HAP-1 (cell line): ENCODE results near the gene SNRPA1.

Experiments
- DNase-seq, 2 experiments: peaks; one replicate each; pipeline ENCODE4 v3.0.0-alpha.2; 2016 to 2020; ENCODE audit warnings: low spot score in 2 of 2
- H3K27me3 ChIP-seq: fragments of 250-450 bp; sonication (Bioruptor Pico); 2 replicates; pipeline ENCODE4 v1.5.1; 2020; ENCODE audit warnings: low read depth, mild to moderate bottlenecking, moderate library complexity
- H3K36me3 ChIP-seq: fragments of 250-450 bp; sonication (Bioruptor Pico); replicated peaks from 2 replicates; pipeline ENCODE4 v1.5.1; 2020; ENCODE audit warnings: mild to moderate bottlenecking
- H3K4me1 ChIP-seq: fragments of 250-450 bp; sonication (Bioruptor Pico); 2 replicates; pipeline ENCODE4 v1.5.1; 2020; ENCODE audit warnings: mild to moderate bottlenecking
- H3K4me3 ChIP-seq: fragments of 250-450 bp; sonication (Bioruptor Pico); 2 replicates; pipeline ENCODE4 v1.5.1; 2020; ENCODE audit warnings: mild to moderate bottlenecking, moderate library complexity
- H3K9me3 ChIP-seq: fragments of 250-450 bp; sonication (Bioruptor Pico); 2 replicates; pipeline ENCODE4 v1.5.1; 2020; ENCODE audit warnings: mild to moderate bottlenecking, moderate library complexity
- in situ Hi-C: fragments of 300-500 bp; cut with MboI; formaldehyde crosslinking; loops from 3 replicates; pipeline ENCODE4 v1.14.3; 2020; ENCODE audit warnings: low sequenced_read_pairs, inconsistent platforms, mixed read lengths

Gene SNRPA1

DNA sequence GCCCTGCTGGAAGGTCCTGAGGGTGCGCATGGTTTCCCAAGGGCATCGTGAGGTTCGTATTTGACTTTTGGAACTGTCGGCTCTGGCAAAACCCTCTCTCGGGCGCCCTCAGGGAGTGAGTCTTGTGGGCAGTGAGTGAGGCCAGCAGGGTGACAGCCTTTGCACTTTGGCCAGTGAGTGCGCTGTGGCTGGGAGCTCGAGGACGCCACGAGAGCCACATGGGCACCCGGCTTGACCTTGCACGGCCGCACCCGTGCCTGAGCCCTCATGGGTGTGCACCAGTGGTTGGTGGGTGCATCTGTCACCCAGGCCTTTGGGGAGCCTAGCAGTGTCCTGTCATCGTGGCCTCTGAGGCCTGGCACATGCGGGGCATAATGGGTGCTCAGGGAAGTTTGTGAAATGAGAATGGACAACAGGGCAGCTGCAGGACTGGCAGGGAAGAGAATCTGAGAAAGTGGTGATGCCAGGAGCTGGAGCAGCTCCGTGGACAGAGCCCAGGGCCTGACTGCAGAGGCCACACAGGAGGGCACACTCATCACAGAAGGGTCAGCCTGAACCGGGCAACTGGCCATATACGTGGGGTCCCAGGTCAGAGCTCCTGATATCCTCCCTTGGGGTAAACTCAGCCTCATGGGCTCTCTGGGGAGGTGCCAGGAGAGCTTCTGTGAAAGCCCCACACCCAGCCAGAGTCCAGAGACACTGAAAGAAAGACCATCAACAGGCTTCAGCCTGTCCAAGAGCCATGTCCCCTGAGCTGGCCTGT lies 30.4 kb upstream of the SNRPA1 start:
- no peaks in the 10 kb centered on the region for H3K27me3 ChIP-seq
- DNase-seq: no peak
- H3K36me3 ChIP-seq: no peaks in the 10 kb centered on the region
- H3K4me1 ChIP-seq: no peaks in the 10 kb centered on the region
- in situ Hi-C loops: no loop called here
- H3K4me3 ChIP-seq: no peak overlapping the region
- no peaks in the 10 kb centered on the region for H3K9me3 ChIP-seq

DNA sequence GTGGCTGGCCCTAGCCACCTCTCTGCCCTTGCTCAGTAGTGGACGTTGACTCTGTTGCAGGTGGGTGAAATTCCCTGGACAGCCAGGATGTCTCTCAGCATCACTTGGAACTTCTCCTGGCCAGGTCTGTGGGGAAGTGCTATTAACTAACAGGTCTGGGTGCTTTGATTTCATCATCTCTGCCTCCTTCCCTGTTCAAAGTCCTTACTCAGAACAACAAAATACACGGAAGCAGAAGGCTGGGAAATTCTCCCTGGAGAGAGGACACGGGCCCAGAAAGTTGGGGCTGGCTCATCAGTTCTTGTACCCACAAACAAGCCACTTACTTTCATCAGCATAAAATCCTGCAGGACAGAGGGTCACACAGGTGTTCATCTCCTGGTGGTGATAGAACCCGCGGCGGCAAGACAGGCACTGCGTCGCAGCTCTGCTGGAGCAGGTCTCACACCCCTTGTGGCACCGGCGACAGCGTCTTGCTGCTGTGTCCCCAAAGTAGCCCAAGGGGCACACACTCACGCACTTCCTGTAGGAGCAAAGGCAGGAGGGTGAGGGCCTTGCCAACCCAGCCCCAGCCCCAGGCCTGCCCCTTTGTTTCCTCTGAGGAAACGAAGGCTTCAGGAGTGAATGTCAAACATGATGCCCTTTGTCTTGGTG lies 29.6 kb upstream of the SNRPA1 start:
- H3K36me3 ChIP-seq: no peaks in the 10 kb centered on the region
- in situ Hi-C loops: no loop called here
- H3K4me3 ChIP-seq: no peak overlapping the region
- no peak for DNase-seq
- no peaks in the 10 kb centered on the region for H3K9me3 ChIP-seq
- H3K27me3 ChIP-seq: no peaks in the 10 kb centered on the region
- H3K4me1 ChIP-seq: no peaks in the 10 kb centered on the region

DNA sequence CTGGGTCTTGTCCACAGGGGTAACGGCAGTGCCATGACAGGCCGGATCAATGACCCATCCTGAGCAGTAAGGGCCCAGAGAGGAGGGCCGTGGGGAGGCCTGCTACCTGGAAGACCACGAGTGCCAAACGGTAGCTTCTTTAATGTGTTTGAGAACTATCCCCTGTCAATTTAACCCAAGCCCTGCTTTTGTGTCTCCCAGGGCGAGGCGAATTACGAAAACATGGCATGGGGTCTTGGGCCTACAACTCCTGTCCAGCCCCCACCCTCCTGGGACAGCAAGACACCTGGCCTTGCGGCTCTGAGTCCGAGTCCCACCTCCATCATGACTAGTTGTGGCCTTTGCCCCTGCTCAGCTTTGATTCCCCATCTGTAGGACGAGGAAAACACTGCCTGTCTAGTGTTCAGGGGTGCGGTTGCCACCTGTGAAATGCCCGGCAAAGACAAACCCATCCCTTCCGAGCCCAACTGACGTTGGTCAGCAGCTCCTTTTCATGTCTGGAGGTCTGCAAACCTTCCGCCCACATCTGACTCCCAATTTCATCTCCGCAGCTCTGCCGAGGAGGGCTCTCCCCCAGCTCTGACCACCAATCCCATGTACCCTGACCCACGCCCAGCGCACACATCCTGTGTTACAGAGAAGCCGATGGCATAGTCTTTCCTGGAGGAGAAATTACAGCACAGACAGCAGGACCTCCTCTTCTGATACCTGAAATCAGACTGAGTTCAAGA lies 28.9 kb upstream of the SNRPA1 start:
- in situ Hi-C loops: no loop called here
- Histone ChIP-seq H3K9me3 (no peaks in the 10 kb centered on the region), H3K4me1 (no peaks in the 10 kb centered on the region), H3K4me3 (no peak overlapping the region), H3K27me3 (no peaks in the 10 kb centered on the region), H3K36me3 (no peaks in the 10 kb centered on the region)
- no peak for DNase-seq

DNA sequence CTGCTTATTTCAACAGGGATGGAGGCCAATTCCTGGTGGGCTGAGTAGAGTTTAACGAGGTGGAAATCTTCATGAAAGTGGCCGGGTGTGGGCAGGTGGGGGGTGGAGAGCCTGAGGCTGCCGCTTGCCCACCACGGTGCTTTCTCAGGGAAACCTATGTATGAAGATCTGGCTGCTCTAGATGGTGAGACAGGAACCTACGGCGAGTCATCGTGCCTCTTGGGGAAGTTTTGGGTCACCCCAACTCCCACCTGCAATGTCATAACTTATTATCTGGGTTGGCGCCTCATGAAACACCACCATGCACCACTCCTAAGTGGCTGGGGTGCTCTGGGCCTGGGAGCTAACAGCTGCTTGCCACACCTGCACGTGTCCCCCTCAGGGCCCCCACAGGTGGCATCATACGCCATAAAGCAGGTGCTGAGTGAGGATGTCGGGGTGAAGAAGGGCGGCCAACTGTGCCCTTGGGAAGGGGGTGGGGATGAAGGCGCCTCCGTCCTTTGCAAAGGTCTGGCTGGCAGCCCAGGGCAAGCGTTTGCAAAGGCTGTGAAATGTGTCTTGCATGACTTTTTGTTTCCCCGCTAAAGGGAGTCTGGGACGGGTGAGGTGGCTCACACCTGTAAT lies 27.9 kb upstream of the SNRPA1 start:
- Histone ChIP-seq H3K4me1 (no peaks in the 10 kb centered on the region), H3K27me3 (no peaks in the 10 kb centered on the region), H3K4me3 (no peak overlapping the region), H3K36me3 (no peaks in the 10 kb centered on the region), H3K9me3 (no peaks in the 10 kb centered on the region)
- in situ Hi-C loops: no loop called here
- DNase-seq: no peak

- no peak for DNase-seq
- no peaks in the 10 kb centered on the region for H3K4me1 ChIP-seq
- H3K36me3 ChIP-seq: no peaks in the 10 kb centered on the region
- H3K4me3 ChIP-seq: no peak overlapping the region
- H3K27me3 ChIP-seq: no peaks in the 10 kb centered on the region
- no peaks in the 10 kb centered on the region for H3K9me3 ChIP-seq
- in situ Hi-C loops: no loop called here
Observed at GRCh38 chr15:101322016-101322695, 27.1 kb upstream of the SNRPA1 start.

DNA sequence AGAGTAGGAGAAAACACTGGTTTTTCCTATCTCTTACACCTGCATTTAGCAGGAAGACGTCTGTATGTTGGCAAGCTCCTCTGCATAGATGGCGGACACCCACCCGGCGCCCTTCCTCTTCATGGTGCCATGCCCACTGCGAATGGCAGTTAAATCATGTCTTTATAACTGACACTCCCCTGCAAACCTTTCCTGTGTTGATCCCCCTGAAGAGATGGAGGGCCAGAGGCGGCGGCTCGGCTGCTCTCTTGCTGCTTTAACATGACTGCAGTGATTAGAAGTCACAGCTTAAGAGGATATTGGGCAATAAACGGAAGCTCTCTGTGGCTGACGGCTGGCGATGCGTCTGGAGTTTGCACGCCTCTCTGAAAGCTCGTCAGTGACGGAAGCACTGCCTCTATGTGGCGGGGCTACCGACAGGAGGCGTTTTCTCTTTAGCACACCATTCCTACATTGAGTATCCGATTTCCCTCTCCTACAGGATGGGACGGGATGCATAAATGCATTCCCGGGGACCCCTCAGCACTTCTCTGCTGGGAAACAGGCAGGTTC lies 25.5 kb upstream of the SNRPA1 start:
- Histone ChIP-seq H3K9me3 (no peaks in the 10 kb centered on the region), H3K4me3 (no peak overlapping the region), H3K27me3 (no peaks in the 10 kb centered on the region), H3K4me1 (no peaks in the 10 kb centered on the region), H3K36me3 (no peaks in the 10 kb centered on the region)
- in situ Hi-C loops: no loop called here
- DNase-seq: no peak

- in situ Hi-C loops: no loop called here
Observed at GRCh38 chr15:101318839-101319238, 23.8 kb upstream of the SNRPA1 start.

DNA sequence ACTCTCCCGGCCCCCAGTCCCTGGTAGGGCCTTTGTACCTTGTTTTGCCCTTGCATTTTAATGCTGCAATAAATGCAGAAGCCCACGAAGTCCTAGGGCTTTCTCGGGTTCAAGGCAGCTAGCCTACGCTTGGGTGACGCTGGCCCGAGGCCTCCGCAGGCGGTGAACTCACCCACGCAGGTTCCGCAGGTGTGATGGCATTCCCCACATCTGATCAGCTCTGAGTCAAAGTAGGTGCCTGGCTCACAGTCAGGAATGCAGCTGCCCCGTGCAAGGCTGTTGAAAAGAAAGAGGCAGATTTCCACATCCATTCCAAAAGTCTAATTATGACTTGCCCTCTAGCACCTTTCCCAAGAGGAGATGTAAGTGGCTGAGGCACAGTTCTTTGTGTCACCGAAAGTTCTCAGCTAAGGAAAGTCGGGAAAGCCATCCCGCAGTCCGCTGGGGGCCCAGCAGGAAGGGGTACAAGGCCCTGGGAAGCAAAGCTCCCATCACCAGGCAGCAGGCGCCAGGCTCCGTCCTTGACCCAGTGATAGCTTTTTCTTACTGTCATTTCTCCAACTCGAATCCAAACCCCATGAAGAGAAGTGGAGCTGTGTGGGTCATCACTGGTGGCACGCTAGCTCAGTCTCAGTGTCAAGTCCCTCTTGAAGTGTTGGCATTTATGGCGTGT lies 23.2 kb upstream of the SNRPA1 start:
- no peaks in the 10 kb centered on the region for H3K9me3 ChIP-seq
- no peak overlapping the region for H3K4me3 ChIP-seq
- no peak for DNase-seq
- in situ Hi-C loops: no loop called here
- H3K27me3 ChIP-seq: no peaks in the 10 kb centered on the region
- no peaks in the 10 kb centered on the region for H3K4me1 ChIP-seq
- no peaks in the 10 kb centered on the region for H3K36me3 ChIP-seq

More at GRCh38 chr15:101318839-101319238, 23.8 kb upstream of the SNRPA1 start:
- H3K27me3 ChIP-seq: no peaks in the 10 kb centered on the region
- no peak overlapping the region for H3K4me3 ChIP-seq
- H3K4me1 ChIP-seq: no peaks in the 10 kb centered on the region
- no peak for DNase-seq
- H3K9me3 ChIP-seq: no peaks in the 10 kb centered on the region
- H3K36me3 ChIP-seq: no peaks in the 10 kb centered on the region

- in situ Hi-C loops: no loop called here
- no peaks in the 10 kb centered on the region for H3K36me3 ChIP-seq
- H3K27me3 ChIP-seq: no peaks in the 10 kb centered on the region
- H3K4me3 ChIP-seq: no peak overlapping the region
- H3K4me1 ChIP-seq: no peaks in the 10 kb centered on the region
- no peaks in the 10 kb centered on the region for H3K9me3 ChIP-seq
- no peak for DNase-seq
Observed at GRCh38 chr15:101317336-101317872, 22.4 kb upstream of the SNRPA1 start.

DNA sequence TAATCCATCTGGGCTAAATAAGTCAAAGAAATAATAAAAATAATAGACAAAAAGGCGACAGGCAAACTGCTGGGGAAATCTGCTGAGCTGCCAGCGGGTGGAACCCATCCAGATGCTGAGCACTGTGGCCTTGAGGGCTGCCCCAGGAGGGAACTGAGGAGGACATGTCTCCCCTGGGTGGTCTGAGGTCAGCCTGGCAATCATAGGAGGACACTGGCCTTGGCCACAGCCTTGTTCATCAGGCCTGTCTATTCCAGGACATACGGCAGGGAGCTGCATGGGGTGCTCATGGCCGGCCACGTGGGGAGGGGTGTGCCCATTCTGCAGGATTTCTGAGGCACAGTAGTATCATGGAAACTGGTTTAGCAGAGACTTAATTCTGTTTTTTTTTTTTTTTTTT lies 21.5 kb upstream of the SNRPA1 start:
- DNase-seq: no peak
- in situ Hi-C loops: no loop called here
- H3K4me1 ChIP-seq: no peaks in the 10 kb centered on the region
- no peaks in the 10 kb centered on the region for H3K27me3 ChIP-seq
- H3K9me3 ChIP-seq: no peaks in the 10 kb centered on the region
- no peaks in the 10 kb centered on the region for H3K36me3 ChIP-seq
- no peak overlapping the region for H3K4me3 ChIP-seq

DNA sequence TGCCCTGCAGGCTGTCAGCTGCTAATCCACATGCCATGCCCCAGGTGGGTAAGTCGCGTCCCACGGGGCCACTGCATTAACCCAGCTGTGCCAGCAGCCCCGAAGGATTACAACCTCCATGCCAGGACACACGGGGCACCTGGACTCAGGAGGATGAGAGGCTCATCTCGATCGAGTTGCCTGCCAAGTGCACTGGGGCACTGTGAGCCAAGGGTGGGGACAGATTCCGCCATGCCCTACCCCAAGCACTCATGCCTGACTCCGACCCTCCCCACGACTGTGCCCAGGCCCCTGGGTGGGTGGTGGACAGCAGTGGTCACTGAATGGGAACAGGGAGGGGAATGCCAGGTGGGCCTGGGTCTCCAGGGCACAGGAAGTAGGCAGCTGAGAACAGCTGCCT lies 20.7 kb upstream of the SNRPA1 start:
- no peaks in the 10 kb centered on the region for H3K4me1 ChIP-seq
- H3K9me3 ChIP-seq: no peaks in the 10 kb centered on the region
- H3K27me3 ChIP-seq: no peaks in the 10 kb centered on the region
- H3K36me3 ChIP-seq: no peaks in the 10 kb centered on the region
- in situ Hi-C loops: no loop called here
- H3K4me3 ChIP-seq: no peak overlapping the region
- DNase-seq: no peak

- no peak for DNase-seq
- no peaks in the 10 kb centered on the region for H3K9me3 ChIP-seq
- no peaks in the 10 kb centered on the region for H3K36me3 ChIP-seq
- H3K4me1 ChIP-seq: no peaks in the 10 kb centered on the region
- H3K27me3 ChIP-seq: no peaks in the 10 kb centered on the region
- H3K4me3 ChIP-seq: no peak overlapping the region
- in situ Hi-C loops: no loop called here
Observed at GRCh38 chr15:101314336-101315125, 19.5 kb upstream of the SNRPA1 start.
